ENCODE results near the gene OR4D2. TPM values are rescaled to one million over a fixed set of nuclear protein-coding genes. Genes with fewer than 3 reads are reported as not detected.

Gene OR4D2
- polyA plus RNA-seq, 1 donor from 2014 or later, result not detected

GRCh38 chr17:58187675-58188074 is 20.9 kb downstream of the OR4D2 start:
- no peaks in the 10 kb centered on the region for H3K79me2 ChIP-seq (replicated peaks; ENCODE audit: insufficient read depth, low read length)
- H4K20me1 ChIP-seq (ENCODE audit: insufficient read depth), result no peaks in the 10 kb centered on the region
- no peaks in the 10 kb centered on the region for H3F3A ChIP-seq (ENCODE audit: insufficient read depth, low read length, poor library complexity, severe bottlenecking)
- no peak overlapping the region for H3K9ac ChIP-seq (ENCODE audit: low read length)
- no peak overlapping the region for H3K4me2 ChIP-seq (ENCODE audit: low read length)
- no peaks in the 10 kb centered on the region for H3K9me3 ChIP-seq (ENCODE audit: low read length)
- TF ChIP-seq POLR2AphosphoS5 (IDR thresholded peaks at IDR 0.05) (no peak), EP300 (conservative IDR thresholded peaks at IDR 0.05; ENCODE audit: poor library complexity, severe bottlenecking) (no peak), REST (IDR thresholded peaks at IDR 0.05; ENCODE audit: borderline replicate concordance) (no peak), TAF1 (IDR thresholded peaks at IDR 0.05; ENCODE audit: low read depth) (no peak), RAD21 (conservative IDR thresholded peaks at IDR 0.05) (no peak), SMC3 (conservative IDR thresholded peaks at IDR 0.05; ENCODE audit: poor library complexity) (no peak), EZH2 (IDR thresholded peaks at IDR 0.05; ENCODE audit: borderline replicate concordance, insufficient read depth, low read length, poor library complexity, severe bottlenecking) (no peak), CTCF (IDR thresholded peaks at IDR 0.05; ENCODE audit: poor library complexity, severe bottlenecking) (no peak), MXI1 (conservative IDR thresholded peaks at IDR 0.05; ENCODE audit: poor library complexity, severe bottlenecking) (no peak)
- H3K9me2 ChIP-seq (ENCODE audit: insufficient read depth, low read length), result no peaks in the 10 kb centered on the region
- H3K36me3 ChIP-seq (ENCODE audit: insufficient read depth, low read length), result no peaks in the 10 kb centered on the region
- no peak overlapping the region for H3K27ac ChIP-seq (ENCODE audit: low read length)
- no peak overlapping the region for H3K4me3 ChIP-seq (ENCODE audit: low read length)
- H3K27me3 ChIP-seq (ENCODE audit: insufficient read depth, low read depth, low read length), result no peaks in the 10 kb centered on the region
- no peak overlapping the region for H2AFZ ChIP-seq (ENCODE audit: low read depth, low read length)

- H2AFZ ChIP-seq (ENCODE audit: low read depth, low read length), result no peak overlapping the region
- H3K27ac ChIP-seq (ENCODE audit: low read length), result no peak overlapping the region
- H3K9me3 ChIP-seq (ENCODE audit: low read length), result no peaks in the 10 kb centered on the region
- no peak overlapping the region for H3K9ac ChIP-seq (ENCODE audit: low read length)
- no peaks in the 10 kb centered on the region for H3K9me2 ChIP-seq (ENCODE audit: insufficient read depth, low read length)
- H3K27me3 ChIP-seq (ENCODE audit: insufficient read depth, low read depth, low read length), result no peaks in the 10 kb centered on the region
- H3F3A ChIP-seq (ENCODE audit: insufficient read depth, low read length, poor library complexity, severe bottlenecking), result no peaks in the 10 kb centered on the region
- H3K79me2 ChIP-seq (replicated peaks; ENCODE audit: insufficient read depth, low read length), result no peaks in the 10 kb centered on the region
- no peak overlapping the region for H3K4me2 ChIP-seq (ENCODE audit: low read length)
- H3K4me3 ChIP-seq (ENCODE audit: low read length), result no peak overlapping the region
- no peaks in the 10 kb centered on the region for H4K20me1 ChIP-seq (ENCODE audit: insufficient read depth)
- TF ChIP-seq SMC3 (conservative IDR thresholded peaks at IDR 0.05; ENCODE audit: poor library complexity) (no peak), REST (IDR thresholded peaks at IDR 0.05; ENCODE audit: borderline replicate concordance) (no peak), TAF1 (IDR thresholded peaks at IDR 0.05; ENCODE audit: low read depth) (no peak), EZH2 (IDR thresholded peaks at IDR 0.05; ENCODE audit: borderline replicate concordance, insufficient read depth, low read length, poor library complexity, severe bottlenecking) (no peak), MXI1 (conservative IDR thresholded peaks at IDR 0.05; ENCODE audit: poor library complexity, severe bottlenecking) (no peak), RAD21 (conservative IDR thresholded peaks at IDR 0.05) (no peak), POLR2AphosphoS5 (IDR thresholded peaks at IDR 0.05) (no peak), EP300 (conservative IDR thresholded peaks at IDR 0.05; ENCODE audit: poor library complexity, severe bottlenecking) (no peak), CTCF (IDR thresholded peaks at IDR 0.05; ENCODE audit: poor library complexity, severe bottlenecking) (no peak)
- no peaks in the 10 kb centered on the region for H3K36me3 ChIP-seq (ENCODE audit: insufficient read depth, low read length)
Observed at GRCh38 chr17:58189436-58190146, 22.8 kb downstream of the OR4D2 start.

All from neural cell (in vitro differentiated cells).